ENCODE results near the gene MTCP1. TPM values are rescaled to one million over a fixed set of nuclear protein-coding genes. Genes with fewer than 3 reads are reported as not detected.

MTCP1 gene
- total RNA-seq, 2 donors from 2014 or later, result 0.36 to 15.8 TPM

DNA sequence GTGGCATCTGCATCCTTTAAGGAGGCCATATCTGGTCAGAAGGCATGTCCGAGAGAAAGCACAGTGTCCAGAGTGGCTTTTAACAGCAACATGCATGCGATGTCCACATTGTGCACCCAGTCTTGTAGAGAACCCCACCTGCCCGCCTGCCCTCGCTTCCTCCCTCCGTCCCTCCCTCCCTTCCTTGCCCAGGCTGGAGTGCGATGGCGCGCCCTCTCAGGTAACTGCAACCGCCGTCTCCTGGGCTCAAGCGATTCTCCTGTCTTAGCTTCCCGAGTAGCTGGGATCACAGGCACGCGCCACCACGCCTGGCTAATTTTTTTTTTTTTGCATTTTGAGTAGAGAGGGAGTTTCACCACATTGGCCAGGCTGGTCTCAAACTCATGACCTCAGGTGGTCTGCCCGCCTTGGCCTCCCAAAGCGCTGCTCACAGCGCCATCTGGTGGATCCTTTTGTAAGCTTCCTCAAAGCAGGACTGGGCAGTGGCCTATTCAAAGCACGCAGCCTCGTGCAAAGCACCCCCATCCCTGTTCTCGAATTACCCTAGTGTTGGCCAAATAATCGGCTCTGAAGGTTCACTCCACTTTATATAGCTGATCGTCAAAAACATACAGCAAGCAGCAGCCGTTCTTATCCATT is 15.4 kb upstream of the MTCP1 start:
- TF ChIP-seq, protein P1, sequence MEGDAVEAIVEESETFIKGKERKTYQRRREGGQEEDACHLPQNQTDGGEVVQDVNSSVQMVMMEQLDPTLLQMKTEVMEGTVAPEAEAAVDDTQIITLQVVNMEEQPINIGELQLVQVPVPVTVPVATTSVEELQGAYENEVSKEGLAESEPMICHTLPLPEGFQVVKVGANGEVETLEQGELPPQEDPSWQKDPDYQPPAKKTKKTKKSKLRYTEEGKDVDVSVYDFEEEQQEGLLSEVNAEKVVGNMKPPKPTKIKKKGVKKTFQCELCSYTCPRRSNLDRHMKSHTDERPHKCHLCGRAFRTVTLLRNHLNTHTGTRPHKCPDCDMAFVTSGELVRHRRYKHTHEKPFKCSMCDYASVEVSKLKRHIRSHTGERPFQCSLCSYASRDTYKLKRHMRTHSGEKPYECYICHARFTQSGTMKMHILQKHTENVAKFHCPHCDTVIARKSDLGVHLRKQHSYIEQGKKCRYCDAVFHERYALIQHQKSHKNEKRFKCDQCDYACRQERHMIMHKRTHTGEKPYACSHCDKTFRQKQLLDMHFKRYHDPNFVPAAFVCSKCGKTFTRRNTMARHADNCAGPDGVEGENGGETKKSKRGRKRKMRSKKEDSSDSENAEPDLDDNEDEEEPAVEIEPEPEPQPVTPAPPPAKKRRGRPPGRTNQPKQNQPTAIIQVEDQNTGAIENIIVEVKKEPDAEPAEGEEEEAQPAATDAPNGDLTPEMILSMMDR (IDR thresholded peaks at IDR 0.05), result peak in 3 of 4 experiments; percentile 14 to 35 (median 26)
- TF ChIP-seq POLR2AphosphoS5 (IDR thresholded peaks at IDR 0.05), result no peak
- Histone ChIP-seq H3K27me3 (replicated peaks; ENCODE audit: insufficient read depth) (no peaks in the 10 kb centered on the region), H3K36me3 (no peaks in the 10 kb centered on the region), H3K4me1 (replicated peaks) (no peaks in the 10 kb centered on the region), H3K4me3 (no peak overlapping the region), H3K9me3 (no peaks in the 10 kb centered on the region), H3K27ac (no peak overlapping the region)
- WGBS, result 84% methylated on average over 24 of the region's 24 CpGs
- intact Hi-C loops (cut with DNase I), result loop anchor here (5.0 kb wide), 1 partner anchor 104 kb away; no protein-coding TSS in a partner anchor
- DNase-seq (ENCODE audit: low spot score), result no peak

DNA sequence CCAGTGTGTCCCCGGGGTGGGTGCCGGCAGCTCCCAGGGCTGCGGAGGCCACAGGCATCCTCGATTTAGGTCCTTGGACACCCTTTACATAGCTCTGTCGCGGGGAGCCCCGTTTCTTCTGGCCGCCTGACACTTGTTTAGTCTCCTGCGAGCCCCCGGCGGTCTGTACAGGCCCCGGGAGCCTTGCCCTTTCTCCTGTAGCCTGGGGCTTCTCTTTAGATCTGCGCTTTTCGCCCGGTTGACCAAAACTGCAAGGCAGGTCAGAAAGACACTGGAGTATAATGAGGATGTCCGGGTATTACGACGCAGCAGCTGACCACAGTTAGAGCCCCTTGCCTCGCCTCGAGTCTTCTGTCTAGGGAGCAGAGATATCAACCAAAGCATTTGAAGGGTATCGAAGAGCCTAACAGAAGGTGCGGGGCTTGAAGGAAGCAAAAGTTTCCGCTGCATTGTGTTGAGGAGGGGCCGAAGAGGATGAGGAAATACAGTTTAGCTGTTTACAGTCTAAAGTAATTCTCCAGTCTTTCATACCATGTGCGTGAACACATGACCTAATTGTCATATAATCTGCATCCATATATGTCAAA is 851 bp upstream of the MTCP1 start:
- Histone ChIP-seq H3K27me3 (replicated peaks; ENCODE audit: insufficient read depth) (no peaks in the 10 kb centered on the region), H3K4me1 (replicated peaks) (no peaks in the 10 kb centered on the region), H3K9me3 (no peaks in the 10 kb centered on the region), H3K36me3 (no peaks in the 10 kb centered on the region), H3K4me3 (peak overlapping the region; percentile 43 to 54), H3K27ac (peak overlapping the region; percentile 69 to 70)
- TF ChIP-seq, protein P1 (IDR thresholded peaks at IDR 0.05), result no peak
- TF ChIP-seq POLR2AphosphoS5 (IDR thresholded peaks at IDR 0.05), result no peak
- no peak for TF ChIP-seq POLR2A (IDR thresholded peaks at IDR 0.05)
- intact Hi-C loops (cut with DNase I), result loop anchor here (5.0 kb wide), 1 partner anchor 89 kb away; no protein-coding TSS in a partner anchor
- 1% methylated on average over 20 of the region's 25 CpGs for WGBS
- DNase-seq (ENCODE audit: low spot score), result no peak

DNA sequence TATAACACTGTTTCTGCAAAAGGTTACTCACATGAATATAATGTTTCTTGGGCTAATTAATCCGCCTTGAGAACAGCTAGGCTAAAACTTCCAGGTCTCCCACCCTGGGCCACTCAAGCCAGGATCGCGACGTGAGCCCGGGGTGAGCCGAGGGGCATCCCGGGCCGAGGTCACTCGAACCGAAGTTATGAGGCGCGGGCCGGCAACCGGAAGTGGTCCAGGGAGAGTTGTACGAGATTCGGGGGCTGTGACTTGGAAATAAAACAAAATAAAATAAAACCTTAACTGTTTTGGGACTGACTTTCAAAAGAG is 317 bp downstream of the MTCP1 start:
- WGBS, result 0% methylated on average over 14 of the region's 16 CpGs
- TF ChIP-seq, protein P1 (IDR thresholded peaks at IDR 0.05), result no peak
- TF ChIP-seq POLR2A (IDR thresholded peaks at IDR 0.05) (no peak), POLR2AphosphoS5 (IDR thresholded peaks at IDR 0.05) (no peak)
- Histone ChIP-seq H3K27me3 (replicated peaks; ENCODE audit: insufficient read depth) (no peaks in the 10 kb centered on the region), H3K36me3 (no peaks in the 10 kb centered on the region), H3K27ac (peak overlapping the region; percentile 82 to 84), H3K9me3 (no peaks in the 10 kb centered on the region), H3K4me3 (peak overlapping the region; percentile 47 to 51), H3K4me1 (replicated peaks) (no peaks in the 10 kb centered on the region)
- intact Hi-C loops (cut with DNase I), result loop anchor here (5.0 kb wide), 1 partner anchor 88 kb away; no protein-coding TSS in a partner anchor
- DNase-seq (ENCODE audit: low spot score), result no peak

DNA sequence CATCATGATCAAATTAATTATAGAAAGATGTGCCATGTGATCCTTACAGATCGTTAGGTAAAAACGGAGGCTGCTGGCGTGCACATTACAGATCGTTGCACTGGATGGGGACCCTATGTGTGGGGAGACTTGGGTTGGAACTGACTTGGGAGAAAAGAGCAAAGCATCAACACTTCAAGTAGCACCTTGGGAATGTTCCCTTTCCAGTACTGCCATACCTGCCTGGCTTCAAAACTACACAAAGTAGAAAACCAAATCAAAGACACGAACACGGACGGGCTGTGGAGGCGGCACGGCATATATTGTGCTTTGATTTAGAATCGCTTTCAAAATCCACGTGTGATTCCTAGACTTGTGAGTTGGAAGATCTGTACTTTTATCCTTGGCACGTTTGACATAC is 898 bp downstream of the MTCP1 start:
- H3K36me3 ChIP-seq, result no peaks in the 10 kb centered on the region
- TF ChIP-seq POLR2A (IDR thresholded peaks at IDR 0.05), result no peak
- TF ChIP-seq, protein P1 (IDR thresholded peaks at IDR 0.05), result no peak
- no peaks in the 10 kb centered on the region for H3K27me3 ChIP-seq (replicated peaks; ENCODE audit: insufficient read depth)
- intact Hi-C loops (cut with DNase I), result loop anchor here (5.0 kb wide), 1 partner anchor 88 kb away; no protein-coding TSS in a partner anchor
- no peaks in the 10 kb centered on the region for H3K9me3 ChIP-seq
- H3K4me1 ChIP-seq (replicated peaks), result no peaks in the 10 kb centered on the region
- peak overlapping the region in 1 of 2 donors; percentile 82 for H3K27ac ChIP-seq
- 3% methylated on average over 12 of the region's 12 CpGs for WGBS
- H3K4me3 ChIP-seq, result peak overlapping the region; percentile 47 to 51
- no peak for DNase-seq (ENCODE audit: low spot score)

DNA sequence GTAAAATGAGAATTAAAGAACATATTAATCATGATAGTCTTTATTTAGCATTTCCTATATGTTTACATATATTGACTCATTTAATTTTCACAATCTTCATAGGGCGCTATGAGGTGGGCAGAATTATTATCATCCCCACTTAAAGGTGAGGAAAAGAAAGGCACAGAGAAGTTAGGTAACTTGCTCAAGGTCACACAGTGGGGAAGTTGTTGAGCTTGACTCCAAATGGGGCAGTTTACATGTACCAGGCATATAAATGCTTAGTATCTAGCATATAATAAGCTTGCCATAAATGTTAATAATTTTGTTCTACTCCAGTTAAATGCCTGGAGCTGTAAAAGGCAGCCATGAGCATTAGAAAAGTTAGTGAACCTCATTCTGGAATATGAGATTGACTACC is 1.5 kb downstream of the MTCP1 start:
- Histone ChIP-seq H3K4me3 (no peak overlapping the region), H3K4me1 (replicated peaks) (no peaks in the 10 kb centered on the region), H3K36me3 (no peaks in the 10 kb centered on the region), H3K27ac (no peak overlapping the region), H3K9me3 (no peaks in the 10 kb centered on the region), H3K27me3 (replicated peaks; ENCODE audit: insufficient read depth) (no peaks in the 10 kb centered on the region)
- WGBS, result 100% methylated on average over 1 of the region's 1 CpG
- intact Hi-C loops (cut with DNase I), result no loop called here
- no peak for DNase-seq (ENCODE audit: low spot score)
- TF ChIP-seq, protein P1 (IDR thresholded peaks at IDR 0.05), result no peak
- TF ChIP-seq POLR2AphosphoS5 (IDR thresholded peaks at IDR 0.05), result no peak
- TF ChIP-seq POLR2A (IDR thresholded peaks at IDR 0.05), result no peak

All from prostate gland (tissue), 2 donors.